Sigmoid colon (tissue), 3 donors: Measurements from ENCODE around the gene MTERF1.

Experiments used
- CTCF ChIP-seq, 4 experiments: fragments of 450-650 bp in 3 of 4; fragments of 200-600 bp in 1 of 4; IDR thresholded peaks; one replicate each; pipeline ENCODE4 v1.5.1; 2016 to 2019; ENCODE audit warnings: antibody characterized with exemption in 4 of 4, mild to moderate bottlenecking in 3 of 4, moderate library complexity in 2 of 4
- POLR2A ChIP-seq, 2 donors: fragments of 450-650 bp; IDR thresholded peaks; one replicate each; pipeline ENCODE4 v1.6.1; 2016; ENCODE audit warnings: antibody characterized with exemption in 2 of 2, mild to moderate bottlenecking in 2 of 2, moderate library complexity in 2 of 2

GRCh38 chr7:91892821-91893340 is 12.4 kb upstream of the MTERF1 start:
- TF ChIP-seq CTCF (IDR thresholded peaks at IDR 0.05), result no peak
- no peak for TF ChIP-seq POLR2A (IDR thresholded peaks at IDR 0.05)
